Cortex of kidney (tissue), 1 donor: ENCODE measurements around the gene STPG1.

Experiments used
- DNase-seq: peaks from one replicate; lab custom pipeline; 2025; lab: John Stamatoyannopoulos, UW

Gene STPG1

DNA sequence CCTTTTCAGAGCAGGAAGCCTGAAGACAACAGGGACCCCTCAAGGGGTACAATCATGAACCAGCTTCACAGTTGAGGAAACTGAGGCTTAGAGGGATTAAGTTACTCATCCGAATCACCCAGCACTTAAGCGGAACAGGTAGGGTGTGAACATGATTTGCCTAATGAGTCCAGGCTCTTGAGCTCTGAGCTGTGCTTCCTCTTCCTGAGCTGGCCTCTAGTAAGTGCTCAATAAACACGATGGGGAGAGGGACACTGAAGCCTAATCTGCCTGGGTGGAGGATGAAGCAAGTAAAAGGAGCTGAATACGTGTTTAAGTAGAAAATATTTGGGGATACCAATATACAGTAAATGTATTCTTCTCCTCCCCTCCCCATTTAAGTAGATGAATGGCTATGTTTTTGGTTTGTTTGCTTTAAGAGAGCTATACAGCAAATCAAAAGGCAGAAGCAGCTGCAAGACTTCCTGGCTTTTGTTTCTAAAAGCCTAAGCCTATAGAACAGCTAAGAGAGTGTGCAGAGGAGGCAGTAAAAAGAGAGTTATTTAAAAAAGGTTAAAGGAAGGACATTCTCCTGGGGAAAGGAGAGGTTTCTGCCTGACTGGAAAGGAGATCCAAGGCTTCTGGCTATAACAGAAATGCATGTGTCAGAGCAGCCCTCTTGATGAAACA is 20.5 kb downstream of the STPG1 start:
- no peak for DNase-seq

DNA sequence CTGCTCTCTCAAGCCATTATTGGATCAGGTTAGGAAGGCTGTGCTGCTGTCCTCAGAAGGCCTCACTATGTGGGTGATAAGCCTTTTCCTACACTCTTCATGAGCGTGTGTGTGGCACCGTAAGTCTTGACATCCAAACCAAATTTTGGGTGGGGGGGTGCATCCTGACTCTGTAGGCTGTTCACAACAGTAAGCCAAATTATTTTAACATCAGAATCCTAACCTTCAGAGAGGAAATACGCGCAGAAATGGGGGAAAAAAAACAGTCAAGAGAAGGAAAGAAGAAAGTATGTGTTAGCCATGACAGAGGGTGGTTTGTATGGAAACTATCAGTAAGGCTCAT is 21.0 kb downstream of the STPG1 start:
- no peak for DNase-seq

DNA sequence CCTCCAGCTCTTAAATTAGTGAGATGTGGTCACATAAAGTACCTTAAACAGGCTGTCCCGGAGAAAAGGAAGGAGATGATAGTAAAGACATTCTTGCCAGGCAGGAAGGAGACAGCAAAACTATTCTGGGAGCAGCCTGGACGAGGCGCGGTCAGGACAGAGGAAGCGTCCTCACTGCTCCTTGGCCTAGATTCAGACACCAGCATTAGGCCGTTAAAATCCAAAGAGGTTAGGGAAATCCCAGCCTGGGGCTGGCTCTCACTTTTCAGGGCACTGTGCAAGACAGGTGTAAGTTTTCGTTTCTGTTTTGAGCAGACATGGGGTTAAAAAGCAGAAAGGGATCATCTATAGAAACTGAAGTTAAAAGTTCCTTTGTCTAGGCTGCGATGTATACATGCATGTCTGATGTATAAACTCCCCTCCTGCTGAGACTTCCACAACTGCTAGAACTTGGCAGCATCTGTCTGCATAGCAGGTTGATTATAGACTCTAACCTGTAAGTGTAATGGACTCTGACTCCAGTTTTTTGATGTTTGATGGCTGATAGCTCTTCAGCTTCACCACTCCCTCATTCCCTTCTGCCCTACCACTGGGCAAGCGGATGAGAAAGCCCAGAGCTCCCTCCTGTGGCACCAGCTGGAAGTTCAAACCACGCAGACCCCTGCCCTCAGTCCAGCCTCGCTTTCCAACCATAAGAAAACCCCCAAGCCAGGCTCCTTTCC is 21.5 kb downstream of the STPG1 start:
- no peak for DNase-seq

DNA sequence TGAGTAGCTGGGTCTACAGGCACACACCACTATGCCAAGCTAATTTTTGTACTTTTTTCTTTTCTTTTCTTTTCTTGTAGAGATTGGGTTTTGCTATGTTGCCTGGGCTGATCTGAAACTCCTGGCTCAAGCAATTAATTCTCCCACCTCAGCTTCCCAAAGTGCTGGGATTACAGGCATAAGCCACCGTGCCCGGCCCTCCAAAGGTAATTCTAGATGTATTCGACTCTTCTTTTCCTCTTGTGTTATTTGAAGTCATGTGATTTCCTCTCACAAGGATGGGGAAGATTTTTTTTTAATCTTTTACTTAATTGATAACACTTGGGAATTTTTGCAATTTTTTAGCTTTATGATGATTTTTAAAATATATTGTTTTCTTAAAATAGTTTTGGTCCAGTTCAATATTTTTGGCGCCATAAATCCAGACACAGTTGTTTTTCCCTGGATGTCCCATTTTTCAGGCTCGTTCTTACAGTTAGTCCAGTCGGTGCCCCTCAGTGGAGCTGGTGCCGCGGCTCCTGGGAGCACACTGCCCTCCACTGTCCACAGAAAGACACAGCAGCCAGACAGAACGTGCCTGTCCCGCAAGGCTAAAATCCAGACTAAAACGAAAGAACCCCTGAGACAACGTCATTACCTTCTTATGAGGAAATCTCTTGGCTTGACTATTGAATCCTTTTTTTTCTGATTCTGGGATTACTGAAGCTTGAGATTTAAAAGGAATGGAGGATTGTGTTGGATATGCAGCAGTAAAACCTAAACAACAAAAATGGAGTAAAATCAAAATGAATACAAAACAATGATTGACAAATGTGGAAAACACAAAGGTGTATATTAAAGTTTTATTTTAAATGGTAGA is 22.4 kb downstream of the STPG1 start:
- no peak for DNase-seq

DNA sequence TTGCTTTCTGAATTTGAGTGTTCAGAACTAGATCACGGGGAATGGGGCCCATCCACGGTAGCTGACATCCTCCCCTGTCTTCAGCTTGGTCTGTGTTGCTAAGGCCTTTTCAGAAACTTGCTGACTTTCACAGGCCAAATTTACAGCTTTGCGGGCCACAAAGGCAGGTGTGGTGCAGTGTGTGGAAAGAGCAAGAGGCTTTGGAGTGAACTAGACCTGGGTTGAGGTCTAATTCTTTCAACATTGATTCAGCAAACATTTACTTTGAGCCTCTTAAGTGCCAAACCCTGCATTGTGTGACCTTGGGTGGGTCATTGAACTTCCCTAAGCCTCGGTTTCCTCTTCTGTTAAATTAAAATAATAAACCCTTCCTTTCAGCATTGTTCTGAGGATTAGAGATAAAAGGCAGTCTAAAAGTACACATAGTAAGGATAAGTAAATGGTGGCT is 24.3 kb downstream of the STPG1 start:
- no peak for DNase-seq

DNA sequence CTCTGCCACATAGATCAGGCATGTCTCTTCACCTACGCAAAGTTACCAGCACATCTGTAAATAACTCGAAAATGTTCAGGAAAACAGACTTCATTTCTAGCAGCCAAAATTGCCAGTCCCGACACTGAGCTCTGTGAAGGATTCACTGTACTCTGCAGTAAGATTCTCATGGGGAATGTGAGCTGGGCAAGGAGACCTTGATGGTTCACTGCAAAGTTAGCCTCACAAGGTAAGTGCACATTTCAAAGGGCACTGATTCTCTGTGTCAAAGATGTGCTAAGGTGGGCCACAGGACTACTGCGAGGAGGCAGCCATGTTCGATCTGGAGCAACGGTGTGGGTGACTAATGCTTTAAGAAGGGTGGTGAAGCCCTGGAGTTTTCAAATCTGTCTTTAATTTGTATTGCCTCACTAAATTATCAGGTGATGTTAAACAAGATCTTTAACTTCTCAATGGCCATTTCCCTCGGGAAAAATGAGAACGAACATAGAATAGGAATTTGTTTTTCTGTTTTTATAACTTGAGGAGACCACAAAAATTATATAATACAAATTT is 25.2 kb downstream of the STPG1 start:
- DNase-seq = no peak

DNA sequence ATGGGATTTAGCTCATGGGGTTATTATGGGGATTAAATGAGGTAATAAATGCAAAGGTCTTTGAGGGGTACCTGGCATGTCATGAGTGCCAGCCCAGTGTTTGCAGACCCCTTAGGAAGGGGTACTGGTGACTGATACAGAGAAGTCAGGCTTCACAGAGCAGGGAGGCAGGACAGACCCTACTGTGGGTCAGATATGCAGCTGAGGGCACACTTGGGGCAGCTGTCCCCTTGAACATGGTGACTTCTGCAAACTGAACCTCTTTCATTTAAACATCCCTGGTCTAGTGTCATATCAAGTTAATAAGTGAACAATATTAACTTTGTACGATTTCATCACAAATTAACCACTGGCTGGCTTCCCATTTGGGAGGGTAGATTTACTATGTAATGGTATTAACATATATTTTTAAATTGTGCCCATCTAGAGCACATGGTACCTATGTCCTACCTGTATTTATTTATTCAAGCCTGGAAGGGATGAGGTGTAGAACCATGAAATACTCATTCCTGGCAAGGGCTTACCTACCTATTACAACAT is 25.9 kb downstream of the STPG1 start:
- DNase-seq = no peak

DNA sequence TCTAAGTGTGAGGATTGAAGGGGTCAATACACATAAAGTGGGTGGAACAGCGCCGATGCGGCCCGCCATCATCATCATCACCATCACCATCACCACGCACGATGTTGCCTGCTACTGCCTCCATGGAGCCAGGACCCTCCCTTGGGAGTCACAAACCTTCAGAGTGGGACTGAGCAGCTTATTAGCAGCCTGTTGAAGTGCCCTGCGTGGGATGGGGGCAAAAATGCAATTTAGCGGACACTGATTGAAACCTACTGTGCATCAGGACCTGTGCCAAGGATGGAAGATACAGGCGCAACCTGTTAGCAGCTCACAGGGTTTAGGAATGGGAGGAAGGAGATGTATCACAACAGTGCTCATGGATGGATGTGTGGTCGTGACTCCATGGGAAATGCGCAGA is 26.7 kb downstream of the STPG1 start:
- DNase-seq = no peak

DNA sequence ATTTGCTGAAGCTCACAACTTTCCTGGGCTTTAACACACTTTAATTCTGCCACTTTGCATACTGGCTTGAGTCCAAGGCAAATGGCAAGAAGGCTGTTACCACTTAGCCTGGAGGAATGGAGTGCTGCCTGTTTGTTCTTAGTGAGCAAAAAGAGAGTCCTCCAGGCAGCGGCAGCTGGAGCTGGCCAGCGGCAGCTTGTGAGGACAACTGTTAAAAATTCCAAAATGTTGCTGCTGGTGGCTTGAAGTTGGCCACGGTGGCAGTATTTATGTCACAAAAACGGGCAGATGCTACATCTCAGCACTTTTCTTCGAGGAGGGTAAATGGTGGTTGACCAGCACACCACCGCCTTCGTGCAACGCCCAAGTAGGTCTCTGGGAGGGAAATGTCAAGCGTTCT is 27.3 kb downstream of the STPG1 start:
- DNase-seq = no peak

DNA sequence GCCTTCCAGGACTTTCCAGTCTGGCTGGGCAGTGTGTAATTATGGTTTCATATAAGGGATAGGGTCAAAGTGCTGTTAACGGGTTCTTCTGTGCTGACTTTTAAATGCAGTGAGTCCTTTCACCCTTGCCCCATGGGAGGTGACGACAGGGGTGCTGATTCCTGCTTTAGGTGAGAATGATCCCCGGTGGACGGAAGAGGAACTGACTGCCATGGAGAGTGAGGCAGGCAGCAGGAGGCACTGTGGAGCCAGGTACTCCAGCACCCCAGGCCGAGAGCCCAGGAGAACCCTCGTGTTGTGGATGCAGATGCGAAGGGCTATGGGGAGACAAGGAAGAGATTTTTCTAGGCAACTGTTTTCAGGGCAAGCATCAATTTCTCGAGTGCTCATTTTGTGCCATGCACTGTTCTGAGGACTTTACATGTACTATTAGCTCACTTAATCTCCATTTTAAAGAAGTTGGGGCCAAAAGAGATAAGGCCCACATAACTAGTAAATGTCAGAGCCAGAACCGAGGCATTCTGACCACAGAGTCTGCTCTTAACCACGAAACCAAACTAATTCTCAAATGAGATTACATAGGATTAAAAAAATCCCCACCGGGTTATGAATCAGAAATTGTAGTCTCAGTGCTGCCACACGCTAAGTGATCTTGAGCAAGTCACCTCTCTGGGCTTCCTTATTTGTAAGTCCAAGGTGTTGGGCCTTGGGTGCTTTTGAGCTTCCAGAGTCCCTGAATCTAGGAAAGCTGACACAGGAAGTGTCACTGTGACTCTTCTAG is 28.2 kb downstream of the STPG1 start:
- no peak for DNase-seq

DNA sequence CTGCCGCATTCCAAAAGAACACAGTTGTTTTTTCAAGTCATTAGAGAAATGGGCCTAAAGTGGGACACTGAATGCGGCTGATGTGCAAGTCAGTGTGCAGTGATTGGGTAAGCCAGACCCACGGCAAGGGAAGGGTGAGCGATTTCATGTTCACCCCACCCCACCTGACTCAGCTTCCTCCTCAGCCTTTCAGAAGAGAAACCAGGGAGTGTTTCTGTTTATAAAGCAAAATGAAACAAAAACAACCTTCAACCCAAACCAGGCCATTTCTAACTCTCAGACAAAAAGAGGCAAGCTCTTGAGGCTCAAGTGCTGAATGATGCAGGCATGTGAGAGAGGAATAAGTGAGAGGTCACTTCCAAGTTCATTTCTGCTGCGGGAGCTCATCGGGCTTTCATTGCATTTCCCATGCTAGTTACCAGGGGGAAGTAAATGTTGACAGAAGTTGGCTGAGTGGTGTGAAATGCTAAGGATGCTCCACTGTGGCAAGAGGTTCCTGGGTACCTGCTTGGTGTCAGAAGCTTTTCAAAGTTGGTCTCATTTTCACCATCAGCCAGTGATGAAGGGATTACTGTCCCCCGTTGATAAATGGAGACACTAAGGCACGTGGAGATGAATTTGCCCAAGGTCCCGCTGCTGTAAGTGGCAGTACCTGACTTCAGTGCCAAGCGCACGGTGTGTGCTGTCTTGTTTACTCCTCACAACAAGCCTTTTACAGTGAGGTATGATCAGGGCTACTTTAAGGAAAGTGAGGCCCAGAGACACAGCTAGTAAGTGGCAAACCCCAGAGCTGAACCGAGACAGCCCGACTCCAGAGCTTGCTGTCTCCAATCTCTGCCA is 29.1 kb downstream of the STPG1 start:
- no peak for DNase-seq

DNA sequence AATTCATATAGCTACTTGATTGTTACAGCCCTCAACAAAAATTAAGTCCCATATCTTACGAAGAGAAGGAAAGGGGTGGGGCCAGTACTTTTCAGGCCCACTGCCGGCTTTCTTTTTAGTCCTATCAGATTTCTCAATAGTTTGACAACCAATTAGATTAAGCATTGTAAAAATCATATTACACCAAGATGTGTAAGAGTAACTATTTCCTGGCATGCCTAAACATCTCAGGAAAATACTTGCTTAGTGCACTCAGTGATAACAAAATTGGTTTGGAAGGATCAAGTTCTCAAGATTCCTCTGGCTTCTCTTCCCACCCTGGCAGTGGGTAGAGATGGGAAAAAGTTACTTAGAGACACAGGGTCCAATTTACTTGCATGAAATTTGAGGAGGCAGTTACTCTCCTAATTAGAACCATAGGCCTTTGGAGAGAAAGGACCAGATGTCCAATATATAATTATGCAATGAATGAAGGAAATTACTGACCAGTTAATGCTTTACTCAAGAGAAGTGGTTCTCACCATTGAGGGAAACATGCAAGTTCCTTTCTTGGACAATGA is 30.1 kb downstream of the STPG1 start:
- no peak for DNase-seq

DNA sequence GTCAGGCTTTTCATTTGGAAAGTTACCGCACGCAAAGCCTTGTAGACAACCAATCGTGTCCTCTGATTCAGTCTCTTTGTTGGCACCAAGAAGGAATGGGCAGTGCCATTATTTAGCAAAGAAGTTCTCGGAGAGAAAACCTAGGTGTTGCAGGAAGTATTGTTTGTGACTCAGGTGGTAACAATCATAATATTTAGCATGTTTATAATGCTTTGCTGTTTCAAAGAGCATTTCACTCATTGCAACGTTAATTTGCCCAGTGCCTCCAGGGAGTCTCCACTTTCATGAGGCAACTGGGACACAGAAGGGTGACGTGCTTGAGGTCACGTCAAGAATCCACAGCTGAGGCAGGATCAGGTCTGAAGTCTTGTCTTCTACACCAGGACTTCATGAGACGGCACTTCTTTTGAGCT is 31.4 kb downstream of the STPG1 start:
- no peak for DNase-seq

DNA sequence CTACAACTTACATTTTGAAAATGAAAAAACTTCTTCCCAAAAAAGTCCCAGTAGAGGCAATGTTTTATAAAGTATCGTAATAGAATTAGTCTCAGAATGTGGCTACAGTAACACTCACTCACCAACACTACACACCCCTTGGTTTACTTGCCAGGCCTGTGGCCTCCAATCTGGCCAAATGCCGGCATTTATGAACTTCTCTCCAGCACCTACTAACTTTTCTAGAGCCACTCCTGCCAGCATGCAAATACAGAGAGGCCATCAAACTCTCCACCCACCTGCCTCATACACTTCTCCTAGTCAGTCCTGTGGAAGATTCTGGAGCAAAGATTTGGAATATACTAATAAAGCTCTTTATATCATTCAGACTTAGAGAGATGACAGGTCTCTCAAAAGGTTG is 32.3 kb downstream of the STPG1 start:
- no peak for DNase-seq

DNA sequence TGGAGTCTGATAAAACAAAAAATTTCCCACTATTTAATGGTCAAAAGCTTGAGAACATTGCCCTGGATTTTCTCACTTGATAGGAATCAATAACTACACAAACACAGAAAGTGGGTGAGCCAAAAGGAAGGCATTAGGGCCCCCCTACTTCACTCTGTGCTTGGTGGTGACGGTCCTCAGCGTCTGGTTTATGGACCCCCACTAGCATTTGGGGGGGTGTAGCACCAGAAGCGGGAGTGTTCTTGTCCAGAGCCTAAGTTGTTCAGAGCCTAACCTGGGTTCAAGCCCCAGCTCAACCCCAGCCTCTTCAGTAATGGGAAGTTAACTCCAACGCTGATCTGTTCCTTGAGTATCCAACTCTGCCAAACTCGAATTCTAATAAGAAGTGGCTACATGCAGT is 33.1 kb downstream of the STPG1 start:
- no peak for DNase-seq

DNA sequence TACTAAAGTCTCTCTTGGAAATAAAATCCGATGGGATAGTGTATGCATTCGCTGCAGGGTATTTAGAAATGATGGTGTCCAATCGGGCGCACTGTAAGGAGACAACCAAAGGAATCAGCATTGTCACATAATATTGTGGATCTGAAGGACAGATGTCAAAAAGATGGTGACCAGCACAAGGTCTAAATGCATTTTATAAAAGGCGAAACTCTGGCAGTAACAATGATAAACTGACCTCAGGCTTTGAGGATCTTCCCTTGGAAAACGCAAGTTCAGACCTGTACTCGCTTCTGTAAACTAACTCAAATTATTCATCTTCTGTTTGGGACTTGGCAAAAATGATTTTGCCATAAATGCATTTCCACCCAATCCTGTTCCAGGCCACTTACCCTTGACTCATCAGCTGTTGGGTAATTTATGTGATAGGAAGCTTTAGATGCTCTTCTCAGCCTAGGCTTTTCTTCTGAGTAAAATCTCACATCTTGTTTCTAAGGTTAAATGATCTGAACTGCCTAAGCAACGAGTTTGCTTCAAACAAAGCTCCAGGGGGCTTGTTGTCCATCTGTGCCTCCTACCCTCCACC is 33.8 kb downstream of the STPG1 start:
- no peak for DNase-seq

DNA sequence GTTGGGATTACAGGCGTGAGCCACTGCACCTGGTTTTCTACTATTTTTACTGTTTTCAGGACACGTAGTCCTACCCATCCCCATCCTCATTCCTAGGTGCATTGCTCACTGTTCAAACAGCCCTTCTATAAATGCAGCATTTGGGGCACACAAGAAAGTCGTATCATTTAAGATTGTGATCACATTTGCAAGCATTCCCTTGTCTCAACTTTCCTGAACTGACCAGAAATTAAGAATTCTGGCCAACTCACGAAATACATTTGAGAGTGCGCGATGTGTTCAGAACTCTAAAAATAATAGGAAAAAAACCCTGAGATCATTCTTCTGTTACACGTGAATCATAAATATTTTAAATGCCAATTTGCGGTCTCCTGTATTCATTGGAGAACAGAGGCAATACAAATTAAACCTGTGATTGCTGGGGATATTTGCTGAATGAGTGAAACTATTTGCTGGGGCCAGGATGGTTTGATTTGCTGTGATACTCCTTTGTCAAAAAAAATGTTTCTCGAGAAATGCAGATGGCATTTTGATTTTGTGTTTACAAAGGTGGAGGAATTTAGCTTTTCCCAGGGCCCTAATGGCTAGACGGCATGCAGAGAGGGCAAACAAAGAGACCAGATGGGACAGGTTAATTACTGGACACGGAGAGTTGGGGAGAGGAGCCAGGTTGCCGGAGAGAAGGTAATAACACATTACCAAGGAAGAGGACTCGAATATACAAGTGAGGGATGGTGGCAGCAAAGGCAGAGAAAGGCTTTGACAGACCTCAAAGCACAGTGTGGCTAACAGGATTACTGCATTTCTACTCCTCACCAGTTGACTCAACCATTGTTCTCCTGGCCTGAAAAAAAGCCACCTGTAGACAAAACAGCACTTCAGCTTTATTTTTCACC is 38.4 kb downstream of the STPG1 start:
- DNase-seq = no peak

DNA sequence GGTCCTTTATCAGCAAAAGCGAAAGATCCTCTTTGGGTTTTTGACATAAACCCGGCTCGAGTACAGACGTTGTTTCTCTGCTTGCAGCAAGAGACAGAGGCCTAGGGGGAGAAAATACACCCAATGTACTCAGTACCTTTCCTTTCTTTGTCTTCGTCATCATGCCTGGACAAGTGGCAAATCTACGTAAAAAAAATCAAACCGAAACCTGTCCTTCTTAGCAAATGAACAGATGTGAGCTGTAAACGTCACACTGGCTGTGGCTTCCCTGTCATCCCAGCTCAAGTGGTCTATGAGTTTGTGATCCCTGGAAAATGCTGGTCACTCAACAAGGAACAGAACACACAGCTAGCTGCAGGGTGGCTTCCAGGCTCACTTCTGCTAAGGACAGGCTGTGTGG is 39.9 kb downstream of the STPG1 start:
- no peak for DNase-seq

DNA sequence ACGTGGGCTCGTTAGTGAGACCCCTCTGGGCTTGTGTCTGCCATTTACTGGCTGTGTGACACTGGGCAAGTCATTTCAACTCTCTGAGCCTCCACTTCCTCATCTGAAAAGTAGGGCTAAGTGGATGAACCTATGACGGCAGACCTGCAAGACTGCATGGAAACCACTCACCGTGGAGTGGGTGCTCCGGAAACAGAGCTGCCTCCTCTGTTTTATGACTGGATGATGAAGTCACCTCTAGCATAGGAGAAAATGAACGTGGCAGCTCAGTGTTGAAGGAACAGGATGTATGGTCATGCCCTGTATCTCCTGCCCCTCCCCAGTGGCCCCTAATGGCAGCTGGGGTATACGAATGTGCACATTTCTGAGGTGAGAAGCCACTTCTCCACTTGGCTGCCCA is 40.5 kb downstream of the STPG1 start:
- no peak for DNase-seq
